H9 (cell line): ENCODE data around the gene C14orf132. TPM values are rescaled to one million over a fixed set of nuclear protein-coding genes. Genes with fewer than 3 reads are reported as not detected.

ENCODE experiments used
- DNase-seq: peaks from one replicate; pipeline ENCODE4 v3.0.0-alpha.2; 2017
- H2AFZ ChIP-seq: one replicate; pipeline ENCODE4 v1.6.1; 2013; ENCODE audit warnings: mild to moderate bottlenecking, low read length, control low read depth, moderate library complexity
- H2AK5ac ChIP-seq: 2 replicates; pipeline ENCODE4 v1.6.1; 2013; ENCODE audit warnings: low read length, control low read depth, mixed read lengths; ENCODE audit not compliant: insufficient read length
- H2BK120ac ChIP-seq: one replicate; pipeline ENCODE4 v1.6.1; 2013; ENCODE audit warnings: low read depth, mild to moderate bottlenecking, low read length, control low read depth, inconsistent platforms; ENCODE audit not compliant: poor library complexity, severe bottlenecking
- H2BK12ac ChIP-seq: 2 replicates; pipeline ENCODE4 v1.6.1; 2013; ENCODE audit warnings: low read length, control low read depth, mixed read lengths, low read depth; ENCODE audit not compliant: insufficient read length
- H2BK15ac ChIP-seq: 2 replicates; pipeline ENCODE4 v1.6.1; 2013; ENCODE audit warnings: low read depth, low read length, control low read depth
- H2BK20ac ChIP-seq: one replicate; pipeline ENCODE4 v1.6.1; 2013; ENCODE audit warnings: low read depth, mild to moderate bottlenecking, low read length, control low read depth, inconsistent platforms; ENCODE audit not compliant: poor library complexity, severe bottlenecking
- H2BK5ac ChIP-seq: 2 replicates; pipeline ENCODE4 v1.6.1; 2013; ENCODE audit warnings: low read length, control low read depth, mixed read lengths; ENCODE audit not compliant: insufficient read length
- H3K14ac ChIP-seq: 2 replicates; pipeline ENCODE4 v1.6.1; 2013; ENCODE audit warnings: low read length, control low read depth; ENCODE audit not compliant: insufficient read depth
- H3K18ac ChIP-seq: 2 replicates; pipeline ENCODE4 v1.6.1; 2013; ENCODE audit warnings: low read depth, mild to moderate bottlenecking, mixed read lengths, low read length, control low read depth; ENCODE audit not compliant: insufficient read length
- H3K23ac ChIP-seq: 2 replicates; pipeline ENCODE4 v1.6.1; 2013; ENCODE audit warnings: low read length, control low read depth, mixed read lengths, low read depth; ENCODE audit not compliant: insufficient read length
- H3K23me2 ChIP-seq: 2 replicates; pipeline ENCODE4 v1.6.1; 2013; ENCODE audit warnings: low read depth, mild to moderate bottlenecking, mixed read lengths, low read length, control low read depth; ENCODE audit not compliant: insufficient read length, poor library complexity, severe bottlenecking
- H3K27ac ChIP-seq: 2 replicates; pipeline ENCODE4 v1.5.1; 2013; ENCODE audit warnings: low read length, control low read depth, mixed read lengths, low read depth; ENCODE audit not compliant: insufficient read length
- H3K27me3 ChIP-seq: 2 replicates; pipeline ENCODE4 v1.6.1; 2013; ENCODE audit warnings: low read length, control low read depth, inconsistent platforms; ENCODE audit not compliant: insufficient read depth
- H3K4ac ChIP-seq: 2 replicates; pipeline ENCODE4 v1.6.1; 2013; ENCODE audit warnings: low read depth, mild to moderate bottlenecking, control low read depth, inconsistent platforms, low read length, moderate library complexity
- H3K4me1 ChIP-seq: 2 replicates; pipeline ENCODE4 v1.6.1; 2013; ENCODE audit warnings: low read length, control low read depth, inconsistent platforms; ENCODE audit not compliant: insufficient read depth
- H3K4me2 ChIP-seq: 2 replicates; pipeline ENCODE4 v1.6.1; 2013; ENCODE audit warnings: low read length, control low read depth, mixed read lengths; ENCODE audit not compliant: insufficient read length, insufficient read depth
- H3K56ac ChIP-seq: 2 replicates; pipeline ENCODE4 v1.6.1; 2013; ENCODE audit warnings: low read depth, mild to moderate bottlenecking, mixed read lengths, low read length, control low read depth; ENCODE audit not compliant: insufficient read length
- H3K79me1 ChIP-seq: 2 replicates; pipeline ENCODE4 v1.6.1; 2013; ENCODE audit warnings: low read depth, mild to moderate bottlenecking, moderate library complexity, low read length, control low read depth, inconsistent platforms; ENCODE audit not compliant: insufficient read depth, poor library complexity, severe bottlenecking
- H3K79me2 ChIP-seq: 2 replicates; pipeline ENCODE4 v1.6.1; 2013; ENCODE audit warnings: low read length, control low read depth, inconsistent platforms; ENCODE audit not compliant: insufficient read depth
- H3K9ac ChIP-seq: 2 replicates; pipeline ENCODE4 v1.6.1; 2013; ENCODE audit warnings: low read length, control low read depth, mixed read lengths; ENCODE audit not compliant: insufficient read length; ENCODE audit errors: extremely low read depth
- H3K9me3 ChIP-seq: one replicate; pipeline ENCODE4 v1.6.1; 2013; ENCODE audit warnings: low read depth, low read length, inconsistent platforms; ENCODE audit not compliant: control insufficient read depth
- H3T11ph ChIP-seq: one replicate; pipeline ENCODE4 v1.6.1; 2013; ENCODE audit warnings: mild to moderate bottlenecking, low read length, control low read depth, inconsistent platforms
- H4K20me1 ChIP-seq: one replicate; pipeline ENCODE4 v1.6.1; 2013; ENCODE audit not compliant: control insufficient read depth, insufficient read length, insufficient read depth
- H4K5ac ChIP-seq: 2 replicates; pipeline ENCODE4 v1.6.1; 2013; ENCODE audit warnings: low read depth, mild to moderate bottlenecking, mixed read lengths, low read length, control low read depth; ENCODE audit not compliant: insufficient read length
- H4K8ac ChIP-seq: replicated peaks from 2 replicates; pipeline ENCODE4 v1.6.1; 2013; ENCODE audit warnings: low read length, control low read depth, mixed read lengths, low read depth; ENCODE audit not compliant: insufficient read length
- H4K91ac ChIP-seq: 2 replicates; pipeline ENCODE4 v1.6.1; 2013; ENCODE audit warnings: low read depth, mild to moderate bottlenecking, moderate library complexity, mixed read lengths, low read length, control low read depth; ENCODE audit not compliant: insufficient read length
- H3K27ac Mint-ChIP-seq, 3 experiments: 2 replicates in 2 of 3; 3 replicates in 1 of 3; pipeline ENCODE4 v1.8.0; 2020 to 2021; ENCODE audit warnings: mixed read lengths in 3 of 3, mild to moderate bottlenecking in 1 of 3, moderate library complexity in 1 of 3
- H3K27me3 Mint-ChIP-seq: 2 replicates; pipeline ENCODE4 v1.8.0; 2021; ENCODE audit warnings: low read depth, mild to moderate bottlenecking, moderate library complexity, mixed read lengths
- H3K36me3 Mint-ChIP-seq, 3 experiments: 2 replicates in 2 of 3; 3 replicates in 1 of 3; pipeline ENCODE4 v1.8.0; 2020 to 2021; ENCODE audit warnings: low read depth in 3 of 3, mixed read lengths in 3 of 3; ENCODE audit not compliant: insufficient read depth in 1 of 3
- H3K4me1 Mint-ChIP-seq, 2 experiments: 2 replicates each; pipeline ENCODE4 v1.8.0; 2020; ENCODE audit warnings: mixed read lengths in 2 of 2
- H3K4me3 Mint-ChIP-seq, 2 experiments: 2 replicates in 1 of 2; 3 replicates in 1 of 2; pipeline ENCODE4 v1.8.0; 2020 to 2021; ENCODE audit warnings: mild to moderate bottlenecking in 2 of 2, mixed read lengths in 2 of 2, moderate library complexity in 1 of 2
- H3K9me3 Mint-ChIP-seq, 2 experiments: 2 replicates in 1 of 2; 3 replicates in 1 of 2; pipeline ENCODE4 v1.8.0; 2020; ENCODE audit warnings: mild to moderate bottlenecking in 2 of 2, mixed read lengths in 2 of 2, moderate library complexity in 1 of 2
- CTCF ChIP-seq: fragments of 200-600 bp; sonication (generic); conservative IDR thresholded peaks from 3 replicates; pipeline ENCODE4 v1.8.0; 2021; ENCODE audit warnings: antibody characterized with exemption, mild to moderate bottlenecking
- WGBS: extraction: QIAGEN DNeasy Blood & Tissue Kit; methylation state at CpG from one replicate; pipeline ENCODE4 v1.1.7; 2013; ENCODE audit warnings: missing lambda C conversion rate, low lambda C conversion rate, mixed read lengths; ENCODE audit not compliant: insufficient read length; ENCODE audit errors: extremely low coverage; 5-methylcytosine and 5-hydroxymethylcytosine counted together
- total RNA-seq: library from RNA; stranded (reverse); gene quantifications from 2 replicates; pipeline ENCODE4 v1.2.1, GENCODE V29; 2021

Gene C14orf132
- total RNA-seq, 1 experiment from 2014 or later = 5.7 TPM

- Mint-ChIP-seq H3K4me1 (peaks cover 3 to 5% of the 10 kb centered on the region in 2 experiments; a peak in 3 of 4 replicates), H3K27me3 (peaks cover 31% of the 10 kb centered on the region), H3K4me3 (no peak overlapping the region), H3K9me3 (peaks cover 32 to 43% of the 10 kb centered on the region in 2 experiments), H3K27ac (no peak overlapping the region), H3K36me3 (peaks cover 10 to 18% (median 12%) of the 10 kb centered on the region in 3 experiments; a peak in 6 of 7 replicates)
- no peaks in the 10 kb centered on the region for H3K27me3 ChIP-seq
- H3K79me1 ChIP-seq = no peaks in the 10 kb centered on the region
- no peak overlapping the region for H3K56ac ChIP-seq
- no peak overlapping the region for H2BK120ac ChIP-seq
- H4K91ac ChIP-seq = no peak overlapping the region
- TF ChIP-seq CTCF = no peak
- WGBS = no CpG with 5 or more reads among the region's 3 CpGs
- no peak overlapping the region for H3T11ph ChIP-seq
- H3K23me2 ChIP-seq = no peaks in the 10 kb centered on the region
- no peaks in the 10 kb centered on the region for H3K79me2 ChIP-seq
- H3K9me3 ChIP-seq = no peaks in the 10 kb centered on the region
- H3K4ac ChIP-seq = no peak overlapping the region
- no peak overlapping the region for H3K9ac ChIP-seq
- H2BK5ac ChIP-seq = no peak overlapping the region
- DNase-seq = no peak
- H4K20me1 ChIP-seq = no peaks in the 10 kb centered on the region
- H4K5ac ChIP-seq = no peak overlapping the region
- H3K23ac ChIP-seq = no peak overlapping the region
- no peak overlapping the region for H2BK15ac ChIP-seq
- H3K4me1 ChIP-seq = no peaks in the 10 kb centered on the region
- H3K14ac ChIP-seq = no peak overlapping the region
- no peak overlapping the region for H2AFZ ChIP-seq
- no peak overlapping the region for H3K4me2 ChIP-seq
- H3K27ac ChIP-seq = no peak overlapping the region
- H2AK5ac ChIP-seq = no peak overlapping the region
- H3K18ac ChIP-seq = no peak overlapping the region
- no peak overlapping the region for H2BK12ac ChIP-seq
- H4K8ac ChIP-seq = no peak overlapping the region
- no peak overlapping the region for H2BK20ac ChIP-seq
These were observed 72.9 kb downstream of the C14orf132 start for GRCh38 chr14:96112032-96112431.
